ENCODE results near the gene DLEC1.

GRCh38 chr3:38043486-38043885 lies 4.5 kb downstream of the DLEC1 start:
- TF ChIP-seq ATOH8 (CRISPR knock-in tag; IDR thresholded peaks at IDR 0.05; ENCODE audit: low read depth) (no peak), BHLHE40 (IDR thresholded peaks at IDR 0.05; ENCODE audit: low read depth, low read length) (no peak)

All from A549 (cell line).